AG08395 (cell line): ENCODE measurements around the gene FBXO48.
A peak's percentile ranks its signal among the peaks of the same experiment; 100 is the strongest.
"Not testable (repeated sequence)": the region's sequence is repeated elsewhere in the genome, so short reads cannot be mapped to it uniquely, and the experiment has no call there.

Experiments used
- DNase-seq: peaks from one replicate; pipeline ENCODE4 v3.0.0; 2012; ENCODE audit warnings: mixed read lengths, low spot score

The FBXO48 gene

DNA sequence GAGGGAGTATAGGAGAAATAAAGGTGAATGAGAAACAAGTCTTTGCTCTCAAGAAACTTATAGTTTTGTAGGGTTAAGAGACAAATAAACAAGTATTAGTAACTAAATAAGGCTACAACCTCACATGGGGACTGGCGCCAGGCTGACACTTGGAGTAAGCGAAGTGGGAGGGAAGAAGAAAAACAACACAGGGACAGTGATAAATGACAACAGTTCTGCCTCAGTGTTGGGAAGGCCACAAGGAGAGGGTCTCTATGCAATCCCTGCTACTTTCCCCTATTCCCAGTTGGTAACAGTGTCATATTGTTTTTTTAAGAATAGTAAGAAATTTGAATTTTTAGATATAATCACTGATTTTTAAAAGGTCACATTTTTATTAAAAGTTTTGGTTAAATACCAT is 4.3 kb upstream of the FBXO48 start:
- DNase-seq: no peak

DNA sequence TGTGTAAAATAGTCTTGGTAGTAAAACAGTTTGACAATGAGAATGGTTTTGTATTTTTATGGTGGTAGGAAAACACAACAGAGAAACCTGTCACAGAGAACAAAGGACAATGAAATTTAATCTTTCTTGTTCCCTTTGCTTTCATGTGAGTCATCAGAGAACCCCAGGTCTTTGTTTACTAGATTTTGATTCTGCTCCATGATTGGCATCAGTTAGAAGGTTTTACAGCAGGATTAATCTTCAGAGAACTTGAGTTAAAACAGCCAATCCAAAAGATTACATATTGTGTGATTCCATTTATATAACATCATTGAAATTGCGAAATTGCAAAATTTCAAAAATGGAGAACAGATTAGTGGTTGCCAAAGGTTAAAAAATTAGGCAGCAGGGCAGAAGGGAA is 2.8 kb upstream of the FBXO48 start:
- no peak for DNase-seq

DNA sequence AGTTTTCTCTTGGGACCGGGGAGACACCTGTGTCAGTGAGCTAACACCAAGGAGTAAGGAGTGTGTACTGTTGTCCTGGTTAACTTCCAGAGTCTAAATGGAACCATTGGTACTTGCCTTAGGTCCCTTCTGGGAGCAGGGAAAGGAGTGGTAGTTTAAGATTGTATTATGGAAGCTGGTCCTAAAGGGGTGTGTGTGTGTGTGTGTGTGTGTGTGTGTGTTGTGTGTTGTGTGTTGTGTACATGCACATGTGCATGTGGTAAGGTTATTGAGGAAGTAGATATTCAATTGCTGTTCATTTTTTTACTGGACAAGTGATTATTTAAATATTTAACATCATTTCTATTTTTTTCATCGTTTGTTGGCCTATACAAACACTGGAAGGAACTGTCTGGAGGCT is 1.7 kb upstream of the FBXO48 start:
- DNase-seq: no peak

DNA sequence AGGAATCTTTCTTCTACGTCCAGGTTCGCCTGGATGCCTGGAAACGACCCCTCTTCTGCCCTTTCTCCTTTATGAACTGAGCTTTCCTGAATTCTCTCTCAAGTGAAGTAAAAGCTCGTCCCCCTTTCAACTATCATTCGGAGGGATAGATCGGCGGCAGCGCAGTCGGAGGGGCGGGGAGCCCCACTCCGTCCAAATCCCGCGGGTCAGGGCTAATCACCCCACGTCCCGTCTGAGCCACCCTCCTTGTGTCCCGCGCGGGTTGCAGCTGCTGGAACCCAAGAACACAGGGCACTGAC is 367 bp downstream of the FBXO48 start:
- DNase-seq: no peak

DNA sequence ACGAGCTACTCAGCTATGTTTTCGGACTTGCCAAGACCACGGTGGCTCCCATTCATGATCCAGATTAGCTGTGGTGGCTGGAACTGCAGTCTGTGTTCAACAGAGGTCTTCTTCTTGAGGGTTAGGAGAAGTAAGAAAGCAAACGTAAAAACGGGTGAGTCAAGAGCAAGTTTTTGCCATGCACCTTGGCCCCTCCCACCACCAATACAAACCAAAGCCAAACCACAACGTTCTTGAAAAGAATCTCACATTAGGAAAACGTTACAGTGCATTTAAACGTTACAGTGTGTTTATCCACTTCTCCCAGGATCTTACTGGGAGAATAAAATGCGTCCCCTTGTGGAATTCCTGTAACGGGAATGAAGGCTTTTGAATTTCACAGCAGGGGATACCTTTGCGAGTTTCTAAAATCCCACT is 725 bp downstream of the FBXO48 start:
- peak; percentile 31 for DNase-seq

DNA sequence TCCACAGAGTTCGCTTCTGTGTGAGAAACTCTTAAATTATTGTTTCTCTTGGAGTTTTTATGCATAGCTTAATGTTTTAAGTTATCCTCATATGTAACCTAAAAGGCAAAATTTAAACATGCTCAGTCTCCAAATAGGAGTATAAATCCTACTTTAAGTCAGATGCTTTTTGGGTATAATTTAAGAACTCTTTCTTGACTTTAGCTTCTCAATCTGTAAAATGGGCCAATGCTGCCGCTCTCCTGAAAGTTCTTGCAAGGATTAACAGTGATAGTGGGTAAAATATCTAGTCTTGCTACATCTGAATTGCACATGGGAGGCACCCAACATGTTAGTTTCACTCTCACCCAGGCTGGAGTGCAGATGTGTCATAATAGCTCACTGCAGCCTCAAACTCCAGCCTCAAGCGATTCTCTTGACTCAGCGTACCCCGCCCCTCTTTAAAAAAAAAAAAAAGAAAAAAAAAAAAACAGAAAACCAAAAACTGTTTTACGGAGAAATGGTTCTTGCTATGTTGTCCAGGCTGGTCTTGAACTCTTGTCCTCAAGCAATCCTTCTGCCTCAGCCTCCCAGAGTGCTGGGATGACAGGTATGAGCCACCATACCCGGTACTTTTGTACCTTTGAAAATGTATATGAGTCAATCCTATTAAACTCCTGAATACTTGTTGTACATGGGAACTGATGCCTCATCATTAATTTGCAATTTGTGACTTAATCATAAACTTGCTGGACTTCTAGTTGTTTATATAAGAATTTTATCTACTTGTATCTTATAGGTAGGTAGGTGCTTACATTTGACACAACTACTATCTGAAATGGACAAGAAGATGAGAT is 1.8 kb downstream of the FBXO48 start:
- DNase-seq: peak; percentile 8

DNA sequence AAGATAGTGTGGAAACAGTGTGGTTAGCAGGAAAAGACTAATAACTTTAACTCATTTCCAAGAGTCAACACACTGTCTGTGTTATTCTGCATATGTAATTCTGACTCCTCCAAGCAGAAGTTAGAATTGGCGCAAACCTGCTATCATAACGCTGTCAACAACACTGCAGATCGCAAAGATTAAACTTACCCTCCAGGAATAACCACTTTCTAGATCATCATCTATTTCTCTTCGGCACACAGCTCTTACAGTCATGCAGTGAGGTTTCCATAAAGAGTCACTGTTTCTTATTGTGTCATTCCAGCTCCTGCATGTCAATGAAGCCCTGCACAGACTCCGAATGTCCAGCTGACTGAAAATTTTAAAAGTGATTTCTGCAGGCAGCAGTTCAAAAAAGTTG is 2.4 kb downstream of the FBXO48 start:
- no peak for DNase-seq

DNA sequence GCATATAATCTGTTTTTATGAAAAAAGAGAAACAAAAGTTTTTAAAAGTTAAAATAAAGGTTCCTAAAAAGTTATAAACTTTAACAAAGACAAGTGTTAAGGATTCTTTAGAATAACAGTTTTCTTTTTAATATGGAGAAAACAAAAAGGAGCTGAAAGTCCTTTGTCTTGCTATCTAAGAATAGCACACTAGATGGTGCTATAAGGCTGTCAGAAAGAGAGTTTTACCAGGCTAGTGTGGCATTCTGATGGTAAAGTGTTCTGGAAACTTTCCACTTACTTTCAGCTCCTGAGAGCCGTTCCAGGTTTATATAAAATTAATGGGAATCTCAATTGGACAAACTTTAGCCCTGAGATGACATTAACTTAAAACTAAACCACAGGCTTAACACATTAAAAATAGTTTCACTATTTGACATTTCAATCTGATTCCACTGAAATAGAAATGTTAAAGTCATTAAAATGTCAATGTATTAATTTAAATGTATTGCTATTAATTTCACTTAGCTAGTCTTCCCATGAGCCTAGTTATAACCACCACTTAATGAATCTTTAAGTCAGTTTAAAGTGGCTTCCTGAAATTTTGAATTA is 3.7 kb downstream of the FBXO48 start:
- peak; percentile 42 for DNase-seq

DNA sequence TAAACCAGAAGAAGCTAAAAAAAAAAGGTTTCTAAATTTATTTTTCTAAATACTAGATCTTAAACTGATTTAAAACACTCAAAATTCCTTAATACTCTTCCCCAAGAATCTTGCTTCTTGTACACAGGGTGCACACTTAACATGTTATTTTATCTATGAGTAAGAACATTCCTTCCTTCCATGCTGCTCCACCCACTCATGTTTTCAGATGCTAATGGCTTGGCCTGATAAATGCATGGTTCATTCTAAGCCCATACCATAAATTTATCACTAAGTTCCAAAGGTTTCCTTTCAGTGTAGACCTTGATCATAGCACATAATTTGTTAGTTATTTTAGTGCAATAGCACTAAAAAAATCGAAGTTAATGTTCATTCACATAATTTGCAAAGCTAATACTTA is 8.1 kb downstream of the FBXO48 start:
- DNase-seq: peak; percentile 22

DNA sequence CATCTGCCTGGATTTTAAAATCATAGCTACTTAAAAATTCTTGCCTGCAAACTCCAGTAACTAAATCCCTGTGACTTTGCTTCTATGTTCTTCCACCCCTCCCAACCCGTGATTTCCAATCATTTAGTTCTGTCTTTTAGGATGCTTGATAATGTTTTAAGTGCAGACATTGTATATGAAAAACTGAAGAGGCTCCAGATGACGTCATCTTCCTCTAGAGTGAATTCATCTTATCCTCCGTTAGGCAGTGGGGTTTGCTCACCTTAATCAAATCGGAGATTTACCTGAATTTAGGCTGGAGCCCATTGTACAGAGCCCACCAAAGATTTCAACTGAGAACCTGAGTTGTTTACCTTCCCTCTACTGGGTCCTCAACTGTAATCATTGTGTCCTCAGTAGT is 10.9 kb downstream of the FBXO48 start:
- DNase-seq: no peak

DNA sequence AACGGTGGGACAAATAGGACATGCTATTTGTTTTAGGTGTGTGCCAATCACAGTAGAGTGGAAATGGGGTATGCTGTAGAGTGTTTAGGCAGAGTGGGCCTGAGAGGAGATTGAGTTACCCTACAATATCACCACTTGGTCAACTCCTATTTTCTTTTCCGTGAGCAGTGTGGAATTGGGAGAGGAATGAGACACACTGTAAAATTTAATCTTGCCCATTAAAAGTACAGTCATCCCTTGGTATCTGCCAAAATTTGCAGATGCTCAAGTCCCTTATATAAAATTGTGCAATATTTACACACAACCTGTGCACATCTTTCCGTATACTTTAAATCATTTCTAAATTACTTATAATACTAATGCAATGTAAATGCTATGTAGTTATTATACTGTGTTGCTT is 12.4 kb downstream of the FBXO48 start:
- no peak for DNase-seq

DNA sequence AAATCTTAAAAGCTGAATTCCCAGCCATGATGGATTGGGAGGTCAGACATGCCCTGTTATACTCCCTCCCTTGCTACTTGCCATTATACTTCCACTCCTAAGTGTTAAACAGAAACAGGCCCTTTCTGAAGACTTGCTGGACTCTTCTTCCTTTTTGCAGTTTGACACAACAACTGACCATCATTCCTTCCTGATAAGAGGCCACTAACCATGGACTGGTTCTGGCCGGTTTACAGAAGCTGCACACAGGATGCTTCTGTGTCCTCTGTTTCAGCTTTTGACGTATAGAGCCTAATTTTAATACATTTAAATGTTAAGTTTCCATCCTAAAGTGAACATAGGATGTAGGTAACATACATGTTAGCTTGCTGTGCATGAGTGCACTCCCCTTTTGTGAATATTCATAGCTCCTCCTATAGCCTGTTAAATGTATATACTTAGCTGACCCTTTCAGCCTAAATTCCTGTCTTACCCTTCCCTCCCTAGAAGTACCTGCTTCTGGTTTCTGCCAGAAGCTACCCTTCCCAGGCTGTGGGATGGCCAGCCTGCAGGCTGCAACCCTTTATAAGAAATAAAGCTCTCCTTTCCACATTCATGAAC is 13.2 kb downstream of the FBXO48 start:
- no peak for DNase-seq

DNA sequence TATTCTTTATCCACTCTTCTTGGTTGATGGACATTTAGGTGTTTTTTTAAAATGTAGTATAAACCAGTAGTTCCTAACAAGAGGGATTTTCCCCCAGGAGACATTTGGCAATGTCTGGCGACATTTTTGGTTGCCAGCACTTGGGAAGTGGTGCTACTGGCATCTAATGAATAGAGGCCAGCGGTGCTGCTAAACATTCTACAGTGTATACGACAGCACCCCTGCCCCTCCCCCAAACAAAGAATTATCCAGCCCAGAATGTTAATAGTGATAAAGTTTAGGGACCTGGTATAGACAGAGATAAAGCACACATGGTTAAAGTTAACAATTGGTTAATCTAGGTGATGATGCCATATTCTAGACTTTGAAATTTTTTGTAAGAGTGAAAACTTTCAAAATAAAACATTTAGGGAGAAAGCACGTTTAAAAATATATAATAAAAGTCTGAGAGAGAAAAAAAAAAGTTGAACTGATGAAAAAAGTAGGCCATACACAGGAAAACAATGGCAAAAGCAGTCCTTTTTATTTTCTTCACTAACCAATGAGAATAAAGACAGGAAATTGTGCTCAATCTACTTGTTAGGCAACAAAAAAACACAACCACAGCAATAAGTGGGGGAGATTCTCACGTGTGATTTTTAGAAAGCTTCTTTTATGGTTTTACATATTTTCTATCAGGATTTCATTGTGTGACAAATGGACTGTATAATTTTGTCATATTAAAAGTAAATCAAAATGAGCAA is 14.8 kb downstream of the FBXO48 start:
- DNase-seq: no peak

DNA sequence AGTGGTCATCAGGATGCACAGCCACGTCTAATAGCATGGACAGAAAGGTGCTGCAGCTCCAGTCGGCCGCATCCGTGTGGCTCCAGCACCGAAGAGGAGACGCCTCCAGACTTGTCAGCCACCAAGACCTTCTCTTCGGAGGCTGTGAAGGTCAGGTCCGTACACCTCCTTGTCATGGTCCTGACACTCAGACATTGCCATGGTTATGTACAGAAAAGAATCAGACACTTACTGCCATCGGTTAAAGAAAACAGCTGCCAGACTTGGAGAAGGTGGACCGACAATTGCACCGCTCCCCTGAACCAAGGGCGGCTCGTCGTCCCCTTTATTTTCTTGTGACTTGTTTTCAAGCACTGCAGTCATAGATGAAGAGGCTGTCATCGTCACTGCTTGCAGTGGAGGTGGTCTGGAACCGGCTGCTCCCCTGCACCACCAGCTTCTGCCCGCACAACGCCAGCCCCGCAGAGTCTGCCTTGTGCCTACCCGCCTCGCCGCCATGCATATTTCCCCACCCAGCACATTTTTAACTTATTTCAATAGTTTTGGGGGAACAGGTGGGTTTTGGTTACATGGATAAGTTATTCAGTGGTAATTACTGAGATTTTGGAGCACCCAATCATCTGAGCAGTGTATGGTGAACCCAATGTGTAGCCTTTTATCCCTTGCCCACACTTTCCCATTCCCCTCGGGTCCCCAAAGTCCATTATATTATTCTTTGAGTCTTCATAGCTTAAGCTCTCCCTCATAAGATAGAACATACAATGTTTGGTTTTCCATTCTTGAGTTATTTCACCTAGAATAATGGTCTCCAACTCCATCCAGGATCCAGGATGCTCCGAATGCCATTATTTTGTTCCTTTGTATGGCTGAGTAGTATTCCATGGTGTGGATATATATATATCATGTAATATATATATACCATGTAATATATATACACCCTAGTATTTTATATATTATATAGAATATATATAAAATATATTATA is 18.1 kb downstream of the FBXO48 start:
- no peak for DNase-seq

DNA sequence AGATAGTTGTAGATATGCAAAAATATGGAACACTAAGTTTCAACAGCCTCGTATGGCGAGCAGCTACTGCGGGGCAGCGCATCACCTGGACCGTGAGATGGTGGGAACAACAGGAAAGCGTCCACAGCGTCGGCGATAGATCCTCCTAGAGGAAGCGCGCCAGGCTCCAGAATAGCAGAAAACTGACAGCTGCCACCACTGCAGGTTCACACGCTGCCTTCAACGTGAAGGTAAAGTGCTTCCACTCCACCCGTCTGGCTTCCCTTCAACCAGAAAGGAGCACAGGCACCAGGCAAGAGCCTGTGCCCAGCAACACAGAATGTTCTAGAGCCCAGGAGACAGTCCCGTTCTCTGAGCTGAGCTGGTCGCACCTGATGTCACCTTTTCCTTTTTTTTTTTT is 20.0 kb downstream of the FBXO48 start:
- no peak for DNase-seq

DNA sequence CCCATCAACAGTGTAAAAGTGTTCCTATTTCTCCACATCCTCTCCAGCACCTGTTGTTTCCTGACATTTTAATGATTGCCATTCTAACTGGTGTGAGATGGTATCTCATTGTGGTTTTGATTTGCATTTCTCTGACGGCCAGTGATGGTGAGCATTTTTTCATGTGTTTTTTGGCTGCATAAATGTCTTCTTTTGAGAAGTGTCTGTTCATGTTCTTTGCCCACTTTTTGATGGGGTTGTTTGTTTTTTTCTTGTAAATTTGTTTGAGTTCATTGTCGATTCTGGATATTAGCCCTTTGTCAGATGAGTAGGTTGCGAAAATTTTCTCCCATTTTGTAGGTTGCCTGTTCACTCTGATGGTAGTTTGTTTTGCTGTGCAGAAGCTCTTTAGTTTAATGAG is 20.7 kb downstream of the FBXO48 start:
- not testable (repeated sequence) for DNase-seq

DNA sequence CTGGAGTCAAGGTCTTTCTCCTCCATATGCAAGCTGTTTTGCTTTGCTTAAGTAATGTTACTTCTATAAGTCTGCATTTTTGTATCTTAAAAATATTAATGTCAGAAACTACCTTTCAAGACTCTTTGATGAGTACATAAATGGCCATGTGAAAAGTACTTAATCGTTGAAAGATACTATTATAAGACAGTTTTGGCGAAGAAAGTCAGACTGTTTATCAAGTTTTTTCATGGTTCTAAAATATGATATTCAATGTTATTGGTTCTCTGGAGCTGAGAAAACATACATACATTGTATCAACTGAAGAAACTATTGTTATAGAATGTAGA is 25.1 kb downstream of the FBXO48 start:
- DNase-seq: no peak

DNA sequence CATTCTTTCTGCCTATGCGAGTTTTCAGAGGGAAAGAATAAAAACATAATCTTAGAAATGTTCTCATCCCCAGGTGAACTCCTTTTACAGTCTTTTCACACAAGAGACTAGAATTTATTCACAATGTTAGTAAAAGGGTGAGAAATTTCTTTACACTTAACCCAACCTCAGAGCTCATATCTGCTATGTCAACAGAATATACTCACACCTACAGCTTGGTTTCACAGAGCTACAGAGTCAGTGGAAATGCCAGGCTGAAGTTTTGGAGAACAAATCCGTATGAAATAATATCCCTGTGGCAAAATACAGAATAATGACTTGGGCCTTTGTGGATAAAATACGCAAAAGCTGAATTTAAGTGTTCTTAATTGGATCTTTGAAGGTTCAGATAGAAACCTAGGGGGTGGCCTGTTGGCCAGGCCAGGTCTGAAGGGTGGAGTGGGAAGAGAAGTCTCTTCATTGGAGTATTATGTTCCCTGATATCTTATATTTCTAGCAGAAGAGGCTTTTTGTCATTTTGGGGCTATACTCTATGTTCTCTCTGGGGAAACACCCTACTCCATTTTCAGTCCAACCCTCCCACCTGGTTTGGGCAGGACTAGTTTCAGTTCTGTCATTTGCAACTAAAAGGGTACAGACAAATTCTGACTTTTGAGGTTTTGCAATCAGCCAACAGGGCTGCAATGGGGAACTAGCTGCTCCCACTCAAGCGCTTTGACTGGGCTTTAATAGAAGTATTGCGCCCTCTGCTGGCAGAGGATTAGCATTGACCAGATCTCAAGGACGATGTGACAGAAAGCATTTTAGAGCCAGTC is 25.7 kb downstream of the FBXO48 start:
- DNase-seq: peak; percentile 66

DNA sequence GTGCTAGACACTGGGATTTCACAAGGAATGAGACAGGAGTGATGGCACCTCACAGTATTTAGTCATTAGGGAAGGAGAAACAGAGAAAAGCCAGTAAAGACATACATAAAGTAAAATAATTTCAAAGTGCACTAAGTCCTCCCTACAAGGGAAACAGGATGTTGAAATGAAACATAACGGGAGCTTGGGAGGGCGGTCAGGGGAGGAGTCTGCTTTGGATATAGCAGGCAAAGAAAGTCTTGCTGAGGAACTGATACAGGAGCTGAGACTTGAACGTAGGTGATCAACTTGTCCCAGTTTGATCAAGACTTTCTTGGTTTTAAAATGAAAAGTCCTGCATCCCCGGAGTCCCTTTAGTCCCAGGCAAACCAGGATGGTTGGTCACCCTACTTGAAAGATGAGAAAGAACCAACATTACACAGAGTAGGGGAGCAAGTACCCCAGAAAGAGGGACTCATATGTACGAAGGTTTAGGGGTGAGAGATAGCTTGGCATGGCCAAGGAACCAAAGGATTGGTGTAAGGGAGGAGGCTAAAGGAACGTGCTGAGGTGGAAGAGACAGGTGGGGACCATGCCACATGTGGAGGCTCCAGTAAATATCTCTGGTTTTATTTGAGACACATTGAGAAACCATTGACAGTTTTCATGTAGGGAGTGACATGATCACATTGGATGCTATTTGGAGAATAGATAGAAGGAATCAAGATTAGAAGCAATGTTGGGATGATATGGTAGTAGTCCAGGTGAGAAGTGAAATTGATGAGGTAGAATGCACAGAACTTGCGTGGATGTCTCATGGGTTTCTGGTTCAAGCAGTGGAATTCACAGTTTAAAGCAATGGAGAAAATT is 28.4 kb downstream of the FBXO48 start:
- DNase-seq: no peak

DNA sequence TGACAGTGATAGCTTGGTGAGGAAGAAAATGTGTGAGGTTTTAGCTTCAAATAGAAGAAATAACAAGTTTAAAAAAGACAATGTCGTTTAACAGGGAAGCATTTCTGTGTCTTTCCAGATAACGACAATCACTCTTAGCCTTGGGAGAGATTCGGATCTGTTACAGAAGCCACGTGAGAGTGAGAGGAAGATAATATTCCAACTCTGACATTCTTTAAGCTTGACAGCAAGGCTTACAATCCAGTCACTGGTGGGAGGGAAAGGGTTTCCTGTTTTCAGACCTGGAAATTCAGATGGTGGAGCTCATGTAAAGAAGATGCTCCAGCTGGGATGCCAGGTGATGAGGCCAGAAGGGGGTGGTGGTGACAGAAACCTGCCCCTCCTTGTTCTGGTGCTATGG is 30.8 kb downstream of the FBXO48 start:
- no peak for DNase-seq
